Karpas-422 (cell line): ENCODE data around the gene E2F4. TPM values are rescaled to one million over a fixed set of nuclear protein-coding genes. Genes with fewer than 3 reads are reported as not detected.

Experiments used
- DNase-seq: peaks from one replicate; pipeline ENCODE4 v3.0.0-alpha.2; 2015
- H2AFZ ChIP-seq: fragments of 200-600 bp; sonication (generic); 2 replicates; pipeline ENCODE4 v1.6.1; 2014; ENCODE audit warnings: antibody characterized with exemption, low read length, mixed read lengths
- H3K27ac ChIP-seq: fragments of 200-600 bp; sonication (generic); 2 replicates; pipeline ENCODE4 v1.5.1; 2014; ENCODE audit warnings: mild to moderate bottlenecking, low read length, moderate library complexity
- H3K27me3 ChIP-seq: fragments of 200-600 bp; sonication (generic); 2 replicates; pipeline ENCODE4 v1.6.1; 2014; ENCODE audit warnings: low read length, mixed read lengths
- H3K36me3 ChIP-seq: fragments of 200-600 bp; sonication (generic); 2 replicates; pipeline ENCODE4 v1.6.1; 2014; ENCODE audit warnings: low read length, mixed read lengths; ENCODE audit not compliant: insufficient read depth
- H3K4me1 ChIP-seq: fragments of 200-600 bp; sonication (generic); 2 replicates; pipeline ENCODE4 v1.6.1; 2014; ENCODE audit warnings: mild to moderate bottlenecking, low read length, mixed read lengths
- H3K4me2 ChIP-seq: fragments of 200-600 bp; sonication (generic); 2 replicates; pipeline ENCODE4 v1.6.1; 2014; ENCODE audit warnings: low read length, low read depth, mild to moderate bottlenecking; ENCODE audit not compliant: poor library complexity, severe bottlenecking
- H3K4me3 ChIP-seq: fragments of 200-600 bp; sonication (generic); 2 replicates; pipeline ENCODE4 v1.5.1; 2014; ENCODE audit warnings: mild to moderate bottlenecking, antibody characterized with exemption, low read length, mixed read lengths
- H3K79me2 ChIP-seq: fragments of 200-600 bp; sonication (generic); 2 replicates; pipeline ENCODE4 v1.6.1; 2014; ENCODE audit warnings: mild to moderate bottlenecking, low read length, mixed read lengths
- H3K9ac ChIP-seq: fragments of 200-600 bp; sonication (generic); 2 replicates; pipeline ENCODE4 v1.6.0; 2014; ENCODE audit warnings: low read length
- H3K9me2 ChIP-seq: fragments of 200-600 bp; sonication (generic), shearing (Covaris generic); replicated peaks from 2 replicates; pipeline ENCODE4 v1.6.0; 2014; ENCODE audit warnings: mild to moderate bottlenecking, low read length, moderate library complexity; ENCODE audit not compliant: insufficient read depth
- H3K9me3 ChIP-seq: fragments of 300-700, 200-600 bp; sonication (generic); 2 replicates; pipeline ENCODE4 v1.6.1; 2014; ENCODE audit warnings: low read length, mixed read lengths
- H4K20me1 ChIP-seq: fragments of 200-600 bp; sonication (generic); 2 replicates; pipeline ENCODE4 v1.6.1; 2014; ENCODE audit warnings: mild to moderate bottlenecking, antibody characterized with exemption, low read length, low read depth; ENCODE audit not compliant: insufficient read depth
- total RNA-seq: library from RNA; depleted of rRNA; stranded (reverse); fragments of >200 nt; shearing (Covaris generic); gene quantifications from 2 replicates; pipeline ENCODE4 v1.2.3, GENCODE V29; 2014; ENCODE audit warnings: low replicate concordance

E2F4 gene
- total RNA-seq, 1 experiment from 2014 or later: 109 TPM

DNA sequence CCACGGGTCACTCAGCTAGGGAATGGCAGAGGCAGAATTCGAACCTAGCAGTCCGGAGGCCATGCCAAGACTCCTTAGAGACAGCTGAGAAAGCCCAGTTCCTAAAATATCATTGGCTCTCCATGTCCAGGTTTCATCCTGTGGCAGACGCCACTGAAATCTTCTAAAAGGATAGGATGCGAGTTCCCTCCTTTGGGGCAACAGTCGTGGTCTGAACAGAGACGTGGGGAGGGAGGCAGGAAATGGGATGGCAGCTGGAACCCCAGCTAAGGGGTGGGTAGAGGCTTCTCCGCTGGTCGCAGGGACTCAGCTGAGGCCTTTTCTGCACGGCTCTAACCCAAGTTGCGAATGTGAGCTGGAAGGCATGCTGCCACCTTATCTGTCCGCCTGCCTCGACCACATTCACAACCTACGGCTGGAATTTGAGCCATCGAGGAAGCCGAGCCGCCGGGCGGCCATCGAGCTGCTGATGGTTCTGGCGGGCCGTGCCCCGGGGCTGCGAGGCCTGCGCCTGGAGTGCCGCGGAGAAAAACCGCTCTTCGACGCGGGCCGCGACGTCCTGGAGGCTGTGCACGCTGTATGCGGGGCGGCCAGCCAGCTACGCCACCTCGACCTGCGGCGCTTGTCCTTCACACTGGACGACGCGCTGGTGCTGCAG, 29.3 kb upstream of the E2F4 start:
- Histone ChIP-seq H3K36me3 (no peaks in the 10 kb centered on the region), H3K9ac (no peak overlapping the region), H3K79me2 (no peaks in the 10 kb centered on the region), H3K27me3 (no peaks in the 10 kb centered on the region), H4K20me1 (peaks cover 18% of the 10 kb centered on the region; the same call in 1 of the 2 replicates), H3K4me3 (no peak overlapping the region), H3K9me3 (no peaks in the 10 kb centered on the region), H2AFZ (no peak overlapping the region), H3K4me1 (peaks cover 36% of the 10 kb centered on the region), H3K27ac (no peak overlapping the region), H3K9me2 (no peaks in the 10 kb centered on the region), H3K4me2 (no peak overlapping the region)
- DNase-seq: no peak

DNA sequence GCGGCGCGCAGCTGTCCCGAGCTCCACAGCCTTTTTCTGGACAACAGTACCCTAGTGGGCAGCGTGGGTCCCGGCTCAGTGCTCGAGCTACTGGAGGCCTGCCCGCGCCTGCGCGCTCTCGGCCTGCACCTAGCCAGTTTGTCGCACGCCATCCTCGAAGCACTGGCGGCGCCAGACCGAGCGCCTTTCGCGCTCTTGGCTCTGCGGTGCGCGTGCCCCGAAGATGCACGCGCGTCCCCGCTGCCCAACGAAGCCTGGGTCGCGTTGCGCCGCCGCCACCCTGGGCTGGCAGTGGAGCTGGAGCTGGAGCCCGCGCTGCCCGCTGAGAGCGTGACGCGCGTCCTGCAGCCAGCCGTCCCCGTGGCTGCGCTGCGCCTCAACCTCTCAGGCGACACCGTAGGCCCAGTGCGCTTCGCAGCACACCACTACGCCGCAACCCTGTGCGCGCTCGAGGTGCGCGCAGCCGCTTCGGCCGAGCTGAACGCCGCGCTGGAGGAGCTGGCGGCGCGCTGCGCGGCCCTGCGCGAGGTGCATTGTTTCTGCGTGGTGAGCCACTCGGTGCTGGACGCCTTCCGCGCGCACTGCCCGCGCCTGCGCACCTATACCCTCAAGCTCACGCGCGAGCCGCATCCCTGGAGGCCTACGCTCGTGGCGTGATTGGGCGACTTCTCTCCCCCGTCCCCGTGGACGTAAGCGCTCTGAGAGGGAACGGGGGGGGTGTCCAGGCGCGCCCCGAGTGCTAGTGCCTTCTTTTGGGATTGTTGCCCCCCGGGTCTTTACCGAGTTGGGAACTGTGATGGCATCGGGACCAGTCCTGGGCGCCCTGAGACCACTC, 28.6 kb upstream of the E2F4 start:
- H3K4me3 ChIP-seq: peak overlapping the region; percentile 25; the same call in 1 of the 2 replicates
- H3K79me2 ChIP-seq: no peaks in the 10 kb centered on the region
- DNase-seq: no peak
- no peaks in the 10 kb centered on the region for H3K36me3 ChIP-seq
- no peak overlapping the region for H3K27ac ChIP-seq
- H3K4me2 ChIP-seq: peak overlapping the region; percentile 38
- H3K9me3 ChIP-seq: no peaks in the 10 kb centered on the region
- peaks cover 34% of the 10 kb centered on the region for H3K4me1 ChIP-seq
- no peaks in the 10 kb centered on the region for H3K27me3 ChIP-seq
- H4K20me1 ChIP-seq: peaks cover 18% of the 10 kb centered on the region; the same call in 1 of the 2 replicates
- no peak overlapping the region for H2AFZ ChIP-seq
- H3K9me2 ChIP-seq: no peaks in the 10 kb centered on the region
- H3K9ac ChIP-seq: no peak overlapping the region

DNA sequence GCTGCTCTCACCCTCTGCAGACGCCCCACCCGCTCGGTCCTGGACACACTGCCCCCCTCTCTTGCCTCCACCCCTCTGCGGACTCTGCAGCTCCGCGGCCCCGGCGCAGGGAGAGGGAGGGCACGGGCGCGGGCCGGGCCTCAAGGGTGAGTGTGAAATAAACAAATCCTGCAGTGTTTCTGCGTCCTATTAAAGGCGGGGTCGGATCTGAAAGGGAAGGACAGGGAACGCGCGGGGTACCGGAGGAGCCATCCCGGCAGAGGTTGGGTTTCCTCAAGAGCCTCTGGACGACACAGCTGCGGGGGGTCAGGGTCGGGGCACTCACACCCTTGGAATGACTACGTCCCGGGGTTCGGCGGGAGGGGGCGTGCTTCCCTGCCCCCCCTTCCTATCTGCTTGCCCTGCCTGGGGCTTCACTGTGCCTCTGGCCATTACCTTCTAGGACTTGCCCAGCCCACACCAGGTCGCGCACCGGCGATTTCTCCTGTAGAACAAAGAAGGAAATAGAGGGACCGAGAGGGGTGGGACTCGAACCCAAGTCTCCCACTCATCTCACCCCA, 27.9 kb upstream of the E2F4 start:
- no peaks in the 10 kb centered on the region for H3K36me3 ChIP-seq
- no peak for DNase-seq
- H3K9me2 ChIP-seq: no peaks in the 10 kb centered on the region
- H3K4me1 ChIP-seq: peaks cover 27% of the 10 kb centered on the region
- no peak overlapping the region for H3K4me3 ChIP-seq
- no peaks in the 10 kb centered on the region for H3K79me2 ChIP-seq
- no peak overlapping the region for H2AFZ ChIP-seq
- no peak overlapping the region for H3K27ac ChIP-seq
- H3K9ac ChIP-seq: no peak overlapping the region
- H4K20me1 ChIP-seq: peaks cover 15% of the 10 kb centered on the region; the same call in 1 of the 2 replicates
- H3K27me3 ChIP-seq: no peaks in the 10 kb centered on the region
- peak overlapping the region; percentile 38 for H3K4me2 ChIP-seq
- no peaks in the 10 kb centered on the region for H3K9me3 ChIP-seq

DNA sequence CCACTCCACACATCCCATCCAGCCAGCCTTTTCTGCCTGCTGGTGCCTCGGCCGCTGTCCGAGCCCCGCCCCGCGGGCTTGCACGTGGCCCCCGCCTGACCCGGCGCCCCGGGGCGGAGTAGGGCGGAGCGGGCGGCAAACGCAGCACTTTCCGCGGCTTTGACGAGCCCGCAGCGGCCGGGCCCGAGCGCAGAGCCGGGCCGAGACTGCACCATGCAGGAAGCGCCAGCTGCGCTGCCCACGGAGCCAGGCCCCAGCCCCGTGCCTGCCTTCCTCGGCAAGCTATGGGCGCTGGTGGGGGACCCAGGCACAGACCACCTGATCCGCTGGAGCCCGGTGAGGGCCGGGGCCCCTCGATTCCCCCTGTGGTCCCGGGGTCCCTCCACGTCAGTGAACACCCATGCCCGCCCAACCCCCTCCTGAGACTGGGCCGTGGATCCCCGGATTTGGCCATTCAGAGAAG, 27.3 kb upstream of the E2F4 start, which contains the start of gene HSF4:
Gene HSF4, plus strand, starts transcription at position 147 of the 463 bp plus-strand sequence. Its CDS starts 67 bp downstream, at position 214.
- Histone ChIP-seq H3K9me3 (no peaks in the 10 kb centered on the region), H3K27me3 (no peaks in the 10 kb centered on the region)

DNA sequence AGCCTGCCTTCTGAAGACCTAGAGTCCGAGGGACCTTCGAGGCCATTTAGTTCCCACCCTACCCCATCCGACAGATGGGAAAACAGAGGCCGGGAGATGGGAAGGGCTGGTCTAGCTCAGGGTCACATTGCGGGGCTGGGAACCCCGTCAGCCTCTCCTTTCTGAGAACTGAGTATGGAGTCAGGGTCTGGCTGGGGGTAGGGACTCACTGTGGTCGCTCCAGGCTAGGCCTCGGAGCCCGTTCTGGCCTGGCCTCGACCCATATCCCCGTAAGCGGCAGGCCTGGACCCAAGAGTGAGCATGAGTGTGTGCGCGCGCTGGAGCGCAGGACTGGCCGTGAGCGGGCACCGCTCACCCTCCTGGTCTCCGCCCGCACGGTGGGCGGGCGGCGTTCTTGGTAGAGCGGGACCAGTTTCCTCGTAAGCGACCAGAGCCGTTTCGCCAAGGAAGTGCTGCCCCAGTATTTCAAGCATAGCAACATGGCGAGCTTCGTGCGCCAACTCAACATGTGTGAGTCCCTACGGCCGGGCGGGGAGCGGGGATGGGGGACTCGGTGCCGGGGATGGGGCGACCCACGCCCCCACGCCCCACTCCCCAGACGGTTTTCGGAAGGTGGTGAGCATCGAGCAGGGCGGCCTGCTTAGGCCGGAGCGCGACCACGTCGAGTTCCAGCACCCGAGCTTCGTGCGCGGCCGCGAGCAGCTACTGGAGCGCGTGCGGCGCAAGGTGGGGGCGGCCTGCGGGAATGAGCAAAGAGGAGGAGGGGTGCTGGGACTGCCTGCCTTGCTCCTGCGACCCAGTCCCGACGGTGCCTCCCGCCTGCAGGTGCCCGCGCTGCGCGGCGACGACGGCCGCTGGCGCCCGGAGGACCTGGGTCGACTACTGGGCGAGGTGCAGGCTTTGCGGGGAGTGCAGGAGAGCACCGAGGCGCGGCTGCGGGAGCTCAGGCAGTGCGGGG, 26.6 kb upstream of the E2F4 start:
- no peak overlapping the region for H2AFZ ChIP-seq
- H3K9me2 ChIP-seq: no peaks in the 10 kb centered on the region
- no peaks in the 10 kb centered on the region for H3K27me3 ChIP-seq
- H3K4me3 ChIP-seq: no peak overlapping the region
- no peaks in the 10 kb centered on the region for H3K79me2 ChIP-seq
- peaks cover 24% of the 10 kb centered on the region for H3K4me1 ChIP-seq
- no peak overlapping the region for H3K4me2 ChIP-seq
- DNase-seq: no peak
- H3K9me3 ChIP-seq: no peaks in the 10 kb centered on the region
- no peak overlapping the region for H3K27ac ChIP-seq
- no peak overlapping the region for H3K9ac ChIP-seq
- H3K36me3 ChIP-seq: no peaks in the 10 kb centered on the region
- 0 out of 2 replicates have a peak, but pooled peaks cover 10% of the 10 kb centered on the region for H4K20me1 ChIP-seq

More for the DNA sequence above, 27.3 kb upstream of the E2F4 start, which contains the start of gene HSF4:
- Histone ChIP-seq H3K36me3 (no peaks in the 10 kb centered on the region), H3K4me1 (peaks cover 24% of the 10 kb centered on the region), H2AFZ (no peak within 1 kb of the TSS), H4K20me1 (peaks cover 10% of the 10 kb centered on the region; the same call in 1 of the 2 replicates), H3K27ac (no peak within 1 kb of the TSS), H3K4me3 (peak within 1 kb of the TSS; percentile 25; the same call in 1 of the 2 replicates), H3K4me2 (peak within 1 kb of the TSS; percentile 38), H3K79me2 (no peaks in the 10 kb centered on the region), H3K9me2 (no peaks in the 10 kb centered on the region), H3K9ac (no peak within 1 kb of the TSS)
- no peak for DNase-seq

DNA sequence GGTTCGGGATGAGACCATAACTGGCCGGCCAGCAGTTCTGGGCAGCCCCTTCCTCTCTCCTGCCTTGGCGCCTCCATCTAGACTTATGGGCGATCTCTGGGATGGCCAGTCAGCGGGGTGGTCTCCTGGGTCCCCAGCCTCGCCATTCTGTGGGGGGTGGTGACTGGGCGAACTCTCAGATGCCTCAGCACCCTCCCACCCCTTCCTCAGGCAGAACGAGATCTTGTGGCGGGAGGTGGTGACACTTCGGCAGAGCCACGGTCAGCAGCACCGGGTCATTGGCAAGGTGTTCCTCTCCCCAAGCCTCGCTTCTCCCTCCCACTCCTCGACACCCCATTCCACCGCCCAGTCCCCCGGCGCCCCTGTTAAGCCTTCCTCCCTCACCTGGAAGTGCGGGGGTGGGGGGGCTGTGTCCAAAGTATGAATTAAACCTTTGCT, 25.8 kb upstream of the E2F4 start:
- no peak overlapping the region for H3K4me3 ChIP-seq
- no peak for DNase-seq
- no peaks in the 10 kb centered on the region for H3K9me2 ChIP-seq
- H3K36me3 ChIP-seq: no peaks in the 10 kb centered on the region
- 0 out of 2 replicates have a peak, but pooled peaks cover 10% of the 10 kb centered on the region for H4K20me1 ChIP-seq
- no peak overlapping the region for H3K27ac ChIP-seq
- H3K4me2 ChIP-seq: no peak overlapping the region
- no peaks in the 10 kb centered on the region for H3K9me3 ChIP-seq
- peaks cover 18% of the 10 kb centered on the region for H3K4me1 ChIP-seq
- H3K79me2 ChIP-seq: no peaks in the 10 kb centered on the region
- H3K27me3 ChIP-seq: no peaks in the 10 kb centered on the region
- no peak overlapping the region for H2AFZ ChIP-seq
- H3K9ac ChIP-seq: no peak overlapping the region

DNA sequence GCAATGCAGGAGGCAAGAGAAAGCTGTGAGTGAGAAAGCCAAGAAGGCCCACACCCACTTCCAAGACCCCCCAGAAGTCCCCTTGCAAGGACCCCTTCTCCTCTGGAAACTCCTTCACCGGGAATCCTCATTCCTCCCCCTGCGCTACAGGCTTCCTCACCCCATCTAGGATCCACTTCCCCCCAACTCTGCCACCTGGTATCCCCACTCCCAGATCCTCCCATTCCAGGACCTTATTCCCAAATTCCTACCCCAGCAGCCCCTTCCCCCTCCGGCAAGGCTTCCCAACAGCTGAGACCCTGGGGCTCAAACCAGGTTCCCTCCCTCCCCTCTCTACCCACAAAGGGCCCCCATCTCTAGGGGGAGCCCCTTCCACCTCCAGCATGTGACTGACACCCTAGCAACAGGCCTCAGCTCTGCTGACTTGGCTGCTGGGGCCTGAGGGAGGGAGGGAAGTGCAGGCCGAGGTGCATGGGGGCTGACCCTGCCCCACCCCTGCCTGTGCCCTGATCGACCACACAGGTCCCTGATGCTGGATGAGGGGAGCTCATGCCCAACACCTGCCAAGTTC, 25.3 kb upstream of the E2F4 start:
- Histone ChIP-seq H3K9me2 (no peaks in the 10 kb centered on the region), H3K4me1 (peaks cover 16% of the 10 kb centered on the region), H3K4me2 (no peak overlapping the region), H3K79me2 (no peaks in the 10 kb centered on the region), H3K9me3 (no peaks in the 10 kb centered on the region), H3K27me3 (no peaks in the 10 kb centered on the region), H3K4me3 (no peak overlapping the region), H3K36me3 (no peaks in the 10 kb centered on the region), H3K27ac (no peak overlapping the region), H3K9ac (no peak overlapping the region), H2AFZ (no peak overlapping the region), H4K20me1 (0 out of 2 replicates have a peak, but pooled peaks cover 6% of the 10 kb centered on the region)
- DNase-seq: no peak
